Memory B cell (primary cell): ENCODE measurements around the gene DMAC2.

Experiments used
- ATAC-seq: fragments of 150-1000 bp; cut with Tn5 transposase; 2 replicates; pipeline ENCODE4 v1.10.0; 2021; ENCODE audit warnings: low read depth, mild to moderate bottlenecking, moderate library complexity
- DNase-seq, 2 donors: peaks; one replicate each; pipeline ENCODE4 v3.0.0; 2022; ENCODE audit warnings: low spot score in 2 of 2
- H3K27ac Mint-ChIP-seq: one replicate; pipeline ENCODE4 v1.8.0; 2022; ENCODE audit warnings: mild to moderate bottlenecking, moderate library complexity, mixed read lengths
- H3K27me3 Mint-ChIP-seq: one replicate; pipeline ENCODE4 v1.8.0; 2022; ENCODE audit warnings: mixed read lengths
- H3K36me3 Mint-ChIP-seq: one replicate; pipeline ENCODE4 v1.8.0; 2022; ENCODE audit warnings: mild to moderate bottlenecking, mixed read lengths
- H3K4me1 Mint-ChIP-seq: one replicate; pipeline ENCODE4 v1.8.0; 2022; ENCODE audit warnings: mixed read lengths
- H3K4me3 Mint-ChIP-seq: one replicate; pipeline ENCODE4 v1.8.0; 2022; ENCODE audit warnings: mild to moderate bottlenecking, moderate library complexity, mixed read lengths
- H3K9me3 Mint-ChIP-seq: one replicate; pipeline ENCODE4 v1.8.0; 2022; ENCODE audit warnings: mixed read lengths

Gene DMAC2

DNA sequence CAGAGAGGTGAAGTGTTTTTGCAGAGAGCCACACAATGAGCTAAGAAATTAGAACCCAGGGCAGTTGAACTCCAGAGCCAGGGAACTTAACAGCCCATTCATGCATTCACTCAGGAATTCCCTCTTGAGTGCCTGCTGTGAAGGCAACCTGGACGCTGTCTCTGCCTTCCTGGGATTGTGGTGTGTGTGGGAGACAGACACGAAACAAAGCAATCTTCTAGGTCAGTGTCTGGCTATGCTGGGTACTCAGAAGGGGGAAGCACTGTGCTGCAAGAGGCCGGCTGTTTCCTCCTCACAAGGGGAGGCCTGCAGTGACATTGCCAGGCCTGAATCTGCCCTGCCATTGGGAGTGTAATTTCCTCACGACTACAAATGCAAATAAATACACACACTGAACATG, 32.4 kb downstream of the DMAC2 start:
- Mint-ChIP-seq H3K9me3 (no peaks in the 10 kb centered on the region), H3K36me3 (peaks cover 10% of the 10 kb centered on the region), H3K4me3 (no peak overlapping the region), H3K27ac (peak overlapping the region; percentile 1), H3K27me3 (no peaks in the 10 kb centered on the region), H3K4me1 (peaks cover 14% of the 10 kb centered on the region)
- no peak for ATAC-seq
- DNase-seq, result no peak

DNA sequence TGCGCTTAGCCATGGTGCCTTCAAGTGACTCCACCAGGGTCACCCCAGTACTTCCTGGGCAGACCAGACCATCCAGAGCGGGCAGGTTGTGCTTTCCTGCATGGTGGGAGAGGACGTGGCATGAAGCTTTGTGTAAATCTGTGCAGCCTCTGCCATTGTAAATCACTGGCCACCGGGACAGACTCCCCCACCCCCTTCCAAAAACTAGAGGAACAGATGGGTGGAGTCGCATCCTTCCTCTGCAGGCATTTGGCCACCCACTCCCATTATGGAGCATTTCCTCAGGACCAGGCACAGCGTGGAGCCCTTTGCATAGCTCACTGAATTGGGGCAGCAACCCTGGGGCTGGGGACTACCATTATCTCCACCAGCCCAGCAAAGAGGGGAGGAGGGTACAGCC, 33.9 kb downstream of the DMAC2 start:
- H3K36me3 Mint-ChIP-seq, result peaks cover 8% of the 10 kb centered on the region
- H3K4me3 Mint-ChIP-seq, result no peak overlapping the region
- no peak overlapping the region for H3K27ac Mint-ChIP-seq
- H3K4me1 Mint-ChIP-seq, result peaks cover 16% of the 10 kb centered on the region
- ATAC-seq (no peak), DNase-seq (no peak)
- H3K27me3 Mint-ChIP-seq, result no peaks in the 10 kb centered on the region
- no peaks in the 10 kb centered on the region for H3K9me3 Mint-ChIP-seq

GRCh38 chr19:41403181-41403970, 36.3 kb downstream of the DMAC2 start:
- H3K27me3 Mint-ChIP-seq, result no peaks in the 10 kb centered on the region
- ATAC-seq, result no peak
- H3K4me1 Mint-ChIP-seq, result peaks cover 16% of the 10 kb centered on the region
- H3K4me3 Mint-ChIP-seq, result no peak overlapping the region
- no peaks in the 10 kb centered on the region for H3K9me3 Mint-ChIP-seq
- H3K27ac Mint-ChIP-seq, result no peak overlapping the region
- no peak for DNase-seq
- peaks cover 7% of the 10 kb centered on the region for H3K36me3 Mint-ChIP-seq

DNA sequence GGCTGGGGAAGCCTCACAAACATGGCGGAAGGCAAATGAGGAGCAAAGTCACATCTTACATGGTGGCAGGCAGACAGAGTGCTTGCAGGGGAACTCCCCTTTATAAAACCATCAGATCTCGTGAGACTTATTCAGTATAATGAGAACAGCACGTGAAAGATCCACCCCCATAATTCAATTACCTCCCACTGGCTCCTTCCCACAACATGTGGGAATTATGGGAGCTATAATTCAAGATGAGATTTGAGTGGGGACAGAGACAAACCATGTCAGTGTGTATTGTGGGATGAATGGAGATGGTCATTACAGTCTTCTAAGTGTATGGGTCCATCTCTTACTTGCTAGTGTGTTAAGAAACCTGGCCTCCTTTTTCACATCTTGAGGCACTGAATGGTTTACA, 37.7 kb downstream of the DMAC2 start:
- no peaks in the 10 kb centered on the region for H3K27me3 Mint-ChIP-seq
- no peaks in the 10 kb centered on the region for H3K9me3 Mint-ChIP-seq
- peaks cover 7% of the 10 kb centered on the region for H3K36me3 Mint-ChIP-seq
- no peak overlapping the region for H3K4me3 Mint-ChIP-seq
- ATAC-seq, result no peak
- no peak for DNase-seq
- H3K27ac Mint-ChIP-seq, result no peak overlapping the region
- peaks cover 25% of the 10 kb centered on the region for H3K4me1 Mint-ChIP-seq

DNA sequence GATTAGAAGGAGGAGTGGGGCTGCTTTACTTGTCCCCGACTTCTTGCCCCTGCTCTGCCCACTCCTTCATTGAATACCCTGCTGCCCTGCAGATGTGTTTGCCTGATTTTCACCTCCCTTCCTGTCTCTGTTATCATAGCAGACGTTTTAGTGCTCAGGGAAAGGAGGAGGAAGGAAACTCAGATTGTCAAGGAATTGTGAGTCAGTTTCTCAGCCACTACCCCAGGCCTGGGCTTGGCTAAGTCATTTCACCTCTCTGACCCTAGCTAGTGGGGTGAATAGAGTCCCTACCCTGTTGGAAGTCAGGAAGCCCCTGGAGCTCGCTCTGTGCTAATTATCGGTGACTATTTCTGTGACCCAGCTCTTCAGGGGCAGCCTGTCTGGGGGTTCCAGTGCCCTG, 38.2 kb downstream of the DMAC2 start:
- no peaks in the 10 kb centered on the region for H3K9me3 Mint-ChIP-seq
- peaks cover 7% of the 10 kb centered on the region for H3K36me3 Mint-ChIP-seq
- no peak overlapping the region for H3K4me3 Mint-ChIP-seq
- DNase-seq (no peak), ATAC-seq (no peak)
- no peak overlapping the region for H3K27ac Mint-ChIP-seq
- H3K27me3 Mint-ChIP-seq, result no peaks in the 10 kb centered on the region
- H3K4me1 Mint-ChIP-seq, result peaks cover 25% of the 10 kb centered on the region

DNA sequence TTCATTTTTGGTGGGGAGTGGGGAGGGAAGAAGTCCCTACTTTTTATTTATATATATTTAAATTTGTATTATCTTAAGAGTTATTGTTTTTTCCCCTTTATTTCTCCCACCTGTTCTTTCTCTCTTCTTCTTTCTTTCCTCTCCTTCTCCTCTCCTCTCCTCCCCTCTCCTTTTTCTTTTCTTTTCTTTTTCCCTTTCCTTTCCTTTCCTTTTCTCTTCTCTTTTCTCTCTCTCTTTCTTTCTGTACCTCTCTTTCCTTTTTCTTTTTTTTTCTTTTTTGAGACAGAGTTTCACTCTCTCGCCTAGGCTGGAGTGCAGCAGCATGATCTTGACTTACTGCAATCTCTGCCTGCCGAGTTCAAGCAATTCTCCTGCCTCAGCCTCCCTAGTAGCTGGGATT, 40.2 kb downstream of the DMAC2 start:
- DNase-seq, result no peak
- peaks cover 31% of the 10 kb centered on the region for H3K4me1 Mint-ChIP-seq
- H3K27ac Mint-ChIP-seq, result no peak overlapping the region
- no peak for ATAC-seq
- peak overlapping the region; percentile 19 for H3K4me3 Mint-ChIP-seq
- no peaks in the 10 kb centered on the region for H3K9me3 Mint-ChIP-seq
- no peaks in the 10 kb centered on the region for H3K27me3 Mint-ChIP-seq
- H3K36me3 Mint-ChIP-seq, result peaks cover 7% of the 10 kb centered on the region

DNA sequence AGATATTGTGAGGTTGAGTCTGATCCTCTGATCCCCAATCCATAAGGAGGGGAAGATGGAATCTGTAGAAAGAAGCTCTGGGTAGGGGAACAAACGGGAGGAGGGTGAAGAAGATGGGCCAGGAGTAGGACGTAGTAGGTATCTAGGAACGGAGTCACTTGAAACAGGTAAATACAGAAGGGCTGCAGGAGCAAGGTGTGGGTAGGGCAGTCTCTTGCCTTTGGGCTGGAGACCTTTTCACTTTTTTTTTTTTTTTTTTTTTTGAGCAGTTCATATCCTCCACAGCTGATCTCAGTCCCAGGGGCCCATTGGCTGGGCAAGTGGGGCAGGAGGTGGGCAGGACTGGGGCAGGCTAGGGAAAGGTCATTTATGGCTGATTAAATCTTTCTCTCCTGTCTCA, 40.6 kb downstream of the DMAC2 start:
- peaks cover 7% of the 10 kb centered on the region for H3K36me3 Mint-ChIP-seq
- no peaks in the 10 kb centered on the region for H3K9me3 Mint-ChIP-seq
- H3K4me1 Mint-ChIP-seq, result peaks cover 31% of the 10 kb centered on the region
- H3K4me3 Mint-ChIP-seq, result peak overlapping the region; percentile 99
- no peaks in the 10 kb centered on the region for H3K27me3 Mint-ChIP-seq
- no peak for ATAC-seq
- DNase-seq, result no peak
- peak overlapping the region; percentile 100 for H3K27ac Mint-ChIP-seq

DNA sequence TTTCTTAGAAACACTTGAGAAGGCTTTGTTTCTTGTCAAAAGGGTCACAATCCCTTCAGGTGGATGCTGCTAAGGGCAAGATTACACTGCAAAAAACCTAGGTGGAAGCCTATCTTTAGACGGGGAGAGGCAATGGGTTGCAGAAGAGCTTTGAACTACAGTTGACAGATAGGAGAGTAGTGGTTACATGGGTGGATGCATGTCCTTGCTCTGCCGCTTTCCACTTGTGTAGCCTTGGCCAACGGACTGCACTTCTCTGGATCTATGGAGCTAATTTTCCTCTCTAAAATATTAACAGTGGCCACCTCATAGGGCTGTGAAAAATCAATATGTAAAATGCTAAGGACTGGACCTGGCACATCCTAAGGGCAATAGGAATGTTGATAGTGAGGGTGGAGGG, 41.1 kb downstream of the DMAC2 start:
- Mint-ChIP-seq H3K36me3 (peaks cover 9% of the 10 kb centered on the region), H3K4me1 (peaks cover 31% of the 10 kb centered on the region), H3K27ac (peak overlapping the region; percentile 100), H3K4me3 (peak overlapping the region; percentile 99), H3K9me3 (no peaks in the 10 kb centered on the region), H3K27me3 (no peaks in the 10 kb centered on the region)
- no peak for ATAC-seq
- DNase-seq, result no peak

DNA sequence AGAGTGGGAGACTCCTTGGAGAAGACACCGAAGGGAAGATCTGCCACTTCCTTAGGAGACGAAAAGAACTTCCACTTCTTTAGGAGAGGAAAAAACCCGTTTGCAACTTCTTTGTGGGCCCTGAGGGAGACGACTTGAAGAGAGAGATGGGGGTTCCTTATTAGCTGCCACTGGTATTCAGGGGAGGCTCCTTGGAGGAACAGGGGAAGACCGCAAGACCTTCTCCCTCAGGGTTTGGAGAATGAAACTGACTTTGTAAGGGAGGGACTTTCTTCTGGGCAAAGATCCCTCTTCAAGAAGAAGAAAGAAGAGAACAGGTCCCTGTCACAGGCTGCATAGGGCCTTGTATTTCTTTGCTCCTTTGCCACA, 41.7 kb downstream of the DMAC2 start:
- Mint-ChIP-seq H3K4me1 (peaks cover 31% of the 10 kb centered on the region), H3K36me3 (peaks cover 9% of the 10 kb centered on the region), H3K4me3 (peak overlapping the region; percentile 99), H3K9me3 (no peaks in the 10 kb centered on the region), H3K27me3 (no peaks in the 10 kb centered on the region), H3K27ac (peak overlapping the region; percentile 100)
- DNase-seq (no peak), ATAC-seq (no peak)

DNA sequence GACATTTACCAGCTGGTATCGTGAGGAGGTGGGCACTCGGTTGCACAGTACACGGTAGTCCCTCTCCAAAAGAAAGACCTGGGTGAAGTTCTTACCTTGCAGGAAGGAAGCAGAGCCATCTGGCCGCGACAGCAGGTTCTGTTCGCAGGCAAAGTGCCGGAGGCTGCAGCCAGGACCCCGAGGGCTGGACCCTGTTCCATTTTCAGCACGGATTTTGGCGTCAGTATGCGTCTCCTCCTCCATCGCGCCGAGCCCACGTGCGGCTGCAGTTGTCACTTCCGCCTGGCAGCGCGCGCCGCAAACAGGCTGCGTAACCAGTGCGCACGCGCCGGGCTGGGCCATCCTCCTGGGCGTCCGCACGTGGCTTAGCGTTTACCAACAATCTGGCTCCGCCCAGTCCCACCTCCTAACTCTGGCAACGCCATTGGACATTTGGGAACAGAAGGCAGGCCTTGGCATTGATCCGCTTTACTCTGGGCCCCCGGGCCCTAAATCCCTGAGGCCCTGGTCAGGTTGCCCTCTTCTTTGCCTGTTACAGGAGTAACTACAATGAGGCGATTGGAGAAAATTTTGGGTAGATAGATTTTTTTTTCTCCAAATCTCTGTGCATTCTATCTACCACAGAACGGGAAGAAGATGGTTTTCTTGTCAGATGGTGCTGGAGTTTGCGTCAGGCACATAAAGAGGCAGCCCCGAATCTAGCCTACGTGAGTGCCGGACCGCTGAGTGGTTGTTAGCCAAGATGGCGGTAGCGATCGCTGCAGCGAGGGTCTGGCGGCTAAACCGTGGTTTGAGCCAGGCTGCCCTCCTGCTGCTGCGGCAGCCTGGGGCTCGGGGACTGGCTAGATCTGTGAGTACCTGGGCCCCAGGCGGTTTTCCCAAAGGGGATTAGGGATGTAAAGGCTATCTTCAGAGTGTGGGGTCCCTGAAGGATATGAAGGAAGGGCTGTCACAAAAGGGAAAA, 42.3 kb downstream of the DMAC2 start, which contains the start of the genes BCKDHA and EXOSC5:
Gene BCKDHA (plus strand): TSS at position 733 of the 964 bp plus-strand sequence. CDS start 10 bp downstream, at position 743.
Gene EXOSC5 (minus strand): TSS at position 274 of the 964 bp plus-strand sequence. CDS start 31 bp downstream, at position 243.
- Mint-ChIP-seq H3K36me3 (peaks cover 12% of the 10 kb centered on the region), H3K9me3 (no peaks in the 10 kb centered on the region), H3K4me3 (peak within 1 kb of the TSS; percentile 99), H3K4me1 (peaks cover 31% of the 10 kb centered on the region), H3K27ac (peak within 1 kb of the TSS; percentile 100), H3K27me3 (no peaks in the 10 kb centered on the region)
- ATAC-seq (peak; percentile 97), DNase-seq (peak; percentile 89 to 97)

- Mint-ChIP-seq H3K4me1 (peaks cover 27% of the 10 kb centered on the region), H3K9me3 (no peaks in the 10 kb centered on the region), H3K36me3 (peaks cover 16% of the 10 kb centered on the region), H3K27ac (no peak overlapping the region), H3K4me3 (peak overlapping the region; percentile 80), H3K27me3 (no peaks in the 10 kb centered on the region)
- ATAC-seq, result no peak
- DNase-seq, result no peak
Measured at GRCh38 chr19:41395355-41395754, 44.4 kb downstream of the DMAC2 start.

- no peaks in the 10 kb centered on the region for H3K9me3 Mint-ChIP-seq
Measured at GRCh38 chr19:41392775-41393174, 46.9 kb downstream of the DMAC2 start.

GRCh38 chr19:41391618-41392017, 48.1 kb downstream of the DMAC2 start:
- ATAC-seq, result no peak
- Mint-ChIP-seq H3K36me3 (peaks cover 20% of the 10 kb centered on the region), H3K4me1 (peaks cover 10% of the 10 kb centered on the region), H3K27me3 (no peaks in the 10 kb centered on the region), H3K27ac (no peak overlapping the region), H3K9me3 (no peaks in the 10 kb centered on the region), H3K4me3 (no peak overlapping the region)
- DNase-seq, result no peak

More at GRCh38 chr19:41392775-41393174, 46.9 kb downstream of the DMAC2 start:
- DNase-seq, result no peak
- Mint-ChIP-seq H3K36me3 (peaks cover 20% of the 10 kb centered on the region), H3K27ac (no peak overlapping the region), H3K4me3 (no peak overlapping the region), H3K27me3 (no peaks in the 10 kb centered on the region), H3K4me1 (peaks cover 14% of the 10 kb centered on the region)
- ATAC-seq, result no peak

- ATAC-seq (no peak), DNase-seq (no peak)
- Mint-ChIP-seq H3K4me3 (no peak overlapping the region), H3K27ac (no peak overlapping the region), H3K4me1 (no peaks in the 10 kb centered on the region), H3K27me3 (no peaks in the 10 kb centered on the region), H3K36me3 (peaks cover 15% of the 10 kb centered on the region), H3K9me3 (no peaks in the 10 kb centered on the region)
Measured at GRCh38 chr19:41386442-41386841, 53.3 kb downstream of the DMAC2 start.
